ENCODE results near the gene KHSRP.
"Not testable (repeated sequence)": the region's sequence is repeated elsewhere in the genome, so short reads cannot be mapped to it uniquely, and the experiment has no call there.

Gene KHSRP

DNA sequence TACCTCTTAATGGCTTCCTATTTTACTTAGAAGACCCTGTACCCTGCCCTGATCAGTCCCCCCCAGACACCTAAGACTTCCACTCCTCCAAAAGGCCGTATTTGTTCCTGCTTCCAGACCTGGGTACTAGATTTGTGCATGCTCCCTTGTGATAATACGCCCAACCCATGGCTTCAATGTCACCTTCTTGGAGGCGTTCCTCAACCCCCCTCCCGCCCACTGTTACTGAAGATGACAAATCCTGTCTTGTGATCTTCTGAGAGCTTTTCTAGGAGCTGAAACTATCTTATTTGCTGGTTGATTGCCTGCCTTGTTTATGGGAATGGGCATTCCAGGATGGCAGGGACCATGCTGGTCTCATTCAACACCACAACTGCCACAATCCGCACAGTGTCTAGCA lies 25.6 kb upstream of the KHSRP start:
- no peak for DNase-seq

DNA sequence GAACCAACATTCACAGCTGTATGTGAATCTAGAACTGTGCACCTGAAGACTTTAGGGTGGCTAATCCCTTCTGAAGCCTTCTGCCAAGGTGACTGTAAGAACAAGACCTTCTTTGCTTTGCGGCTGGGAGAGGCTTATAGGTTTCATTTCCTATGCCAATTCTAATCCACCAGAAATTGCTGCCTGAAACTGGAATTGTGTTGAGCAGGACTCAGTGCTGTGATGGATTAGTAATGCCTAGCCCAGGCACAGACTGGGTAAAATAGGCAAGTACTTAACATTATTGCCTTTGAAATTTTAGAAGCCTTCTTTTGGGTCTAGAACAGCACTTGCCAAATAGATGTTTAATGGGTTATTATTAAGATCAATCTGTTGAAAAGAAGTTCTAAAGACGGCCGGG lies 23.4 kb upstream of the KHSRP start:
- DNase-seq: no peak

- no peak for DNase-seq
Measured at GRCh38 chr19:6446452-6446851, 21.8 kb upstream of the KHSRP start.

DNA sequence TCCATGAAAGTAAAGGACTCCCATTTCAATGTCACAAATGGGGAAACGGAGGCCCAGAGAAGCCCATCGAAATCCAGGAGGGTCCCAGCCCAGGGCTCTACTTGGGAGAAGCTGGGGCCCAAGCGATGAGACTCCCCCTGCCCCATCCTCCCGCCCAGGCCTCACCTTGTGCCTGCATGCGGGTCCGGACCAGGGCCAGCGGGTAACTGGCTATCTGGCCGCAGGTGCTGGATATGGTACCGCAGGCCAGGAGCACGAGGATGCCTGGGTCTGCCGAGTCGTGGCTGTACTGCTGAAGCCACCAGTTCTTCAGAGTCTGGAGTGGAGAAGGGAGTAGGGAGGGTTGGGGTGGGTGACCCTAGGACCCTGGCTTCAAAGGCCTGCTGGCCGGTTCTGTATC lies 19.4 kb upstream of the KHSRP start:
- no peak for DNase-seq

DNA sequence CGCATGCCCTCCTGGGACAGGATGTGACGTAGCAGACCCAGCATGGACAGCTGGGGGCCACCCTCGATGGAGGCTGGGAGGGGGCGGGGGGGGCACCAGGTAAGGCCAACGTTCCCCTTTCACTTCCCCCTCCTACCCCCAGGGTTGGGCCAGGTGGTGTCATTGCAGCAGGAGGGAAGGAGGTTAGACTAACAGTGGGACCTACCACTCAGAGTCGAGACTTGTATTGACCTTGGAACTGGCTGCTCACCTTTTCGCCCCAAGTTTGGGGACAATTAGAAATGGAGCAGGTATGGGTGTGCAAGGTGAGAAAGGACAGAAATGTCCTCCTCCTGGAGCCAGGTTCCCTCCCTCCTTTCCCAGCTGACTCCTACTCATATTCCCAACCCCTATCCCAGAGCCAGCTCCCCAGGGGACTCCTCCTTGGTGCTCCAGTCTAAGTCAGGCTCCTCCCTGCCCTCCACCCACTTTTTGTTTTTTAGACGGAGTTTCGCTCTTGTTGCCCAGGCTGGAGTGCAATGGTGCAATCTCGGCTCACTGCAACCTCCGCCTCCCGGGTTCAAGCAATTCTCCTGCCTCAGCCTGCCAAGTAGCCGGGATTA lies 17.6 kb upstream of the KHSRP start:
- no peak for DNase-seq

DNA sequence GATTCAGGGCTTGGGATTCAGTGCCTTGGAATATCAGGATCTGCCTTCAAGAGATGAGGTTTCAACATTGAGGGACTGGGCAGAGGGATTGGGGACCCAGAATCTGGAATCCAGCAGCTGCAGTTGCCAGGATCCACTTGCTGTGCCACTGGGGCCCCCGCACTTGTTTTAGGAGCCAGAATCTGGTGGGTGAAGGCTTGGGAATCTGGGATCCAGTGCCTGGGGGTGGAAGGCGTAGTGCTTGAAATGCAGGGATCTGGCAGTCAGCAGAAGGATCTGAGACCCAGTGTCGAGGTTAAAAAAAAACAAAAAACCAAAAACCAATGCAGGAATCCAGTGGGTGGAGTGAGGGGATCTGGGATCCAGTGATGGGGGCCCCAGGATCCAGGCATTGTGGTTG lies 16.3 kb upstream of the KHSRP start:
- DNase-seq: no peak

GRCh38 chr19:6439743-6440142 lies 15.1 kb upstream of the KHSRP start:
- no peak for DNase-seq

- DNase-seq: no peak
Measured at GRCh38 chr19:6433663-6434062, 9.1 kb upstream of the KHSRP start, which contains the start of gene SLC25A41. Gene SLC25A41 (minus strand): TSS chr19:6433763. CDS start chr19:6433693, 70 bp downstream.

- no peak for DNase-seq
Measured at GRCh38 chr19:6433165-6433564, 8.6 kb upstream of the KHSRP start.

- DNase-seq: no peak
Measured at GRCh38 chr19:6431891-6432290, 7.3 kb upstream of the KHSRP start.

GRCh38 chr19:6429419-6430221 lies 5.0 kb upstream of the KHSRP start:
- no peak for DNase-seq

DNA sequence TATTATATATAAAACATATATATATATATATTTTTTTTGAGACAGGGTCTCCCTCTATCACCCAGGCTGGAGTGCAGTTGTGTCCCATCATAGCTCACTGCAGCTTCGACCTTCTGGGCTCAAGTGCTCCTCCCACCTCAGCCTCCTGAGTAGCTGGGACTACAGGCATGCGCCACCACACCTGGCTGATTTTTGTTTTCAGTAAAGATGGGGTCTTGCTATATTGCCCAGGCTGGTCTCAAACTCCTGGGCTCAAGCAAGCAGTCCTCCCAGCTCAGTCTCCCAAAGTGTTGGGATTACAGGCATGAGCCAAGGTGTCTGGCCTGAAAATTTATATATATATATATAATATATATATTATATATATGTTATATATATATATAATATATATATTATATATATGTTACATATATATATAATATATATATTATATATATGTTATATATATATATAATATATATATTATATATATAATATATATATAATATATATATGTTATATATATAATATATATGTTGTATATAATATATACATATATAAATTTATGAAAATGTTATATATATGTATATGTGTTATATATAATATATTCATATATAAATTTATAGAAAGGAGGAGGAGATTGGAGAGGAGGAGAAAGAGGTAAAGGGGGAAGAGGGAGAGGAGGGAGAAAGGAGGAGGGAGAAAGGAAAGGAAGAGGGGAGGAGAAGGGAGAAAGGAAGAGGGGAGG lies 4.2 kb upstream of the KHSRP start:
- not testable (repeated sequence) for DNase-seq

- DNase-seq: no peak
Measured at GRCh38 chr19:6427131-6427530, 2.5 kb upstream of the KHSRP start.

DNA sequence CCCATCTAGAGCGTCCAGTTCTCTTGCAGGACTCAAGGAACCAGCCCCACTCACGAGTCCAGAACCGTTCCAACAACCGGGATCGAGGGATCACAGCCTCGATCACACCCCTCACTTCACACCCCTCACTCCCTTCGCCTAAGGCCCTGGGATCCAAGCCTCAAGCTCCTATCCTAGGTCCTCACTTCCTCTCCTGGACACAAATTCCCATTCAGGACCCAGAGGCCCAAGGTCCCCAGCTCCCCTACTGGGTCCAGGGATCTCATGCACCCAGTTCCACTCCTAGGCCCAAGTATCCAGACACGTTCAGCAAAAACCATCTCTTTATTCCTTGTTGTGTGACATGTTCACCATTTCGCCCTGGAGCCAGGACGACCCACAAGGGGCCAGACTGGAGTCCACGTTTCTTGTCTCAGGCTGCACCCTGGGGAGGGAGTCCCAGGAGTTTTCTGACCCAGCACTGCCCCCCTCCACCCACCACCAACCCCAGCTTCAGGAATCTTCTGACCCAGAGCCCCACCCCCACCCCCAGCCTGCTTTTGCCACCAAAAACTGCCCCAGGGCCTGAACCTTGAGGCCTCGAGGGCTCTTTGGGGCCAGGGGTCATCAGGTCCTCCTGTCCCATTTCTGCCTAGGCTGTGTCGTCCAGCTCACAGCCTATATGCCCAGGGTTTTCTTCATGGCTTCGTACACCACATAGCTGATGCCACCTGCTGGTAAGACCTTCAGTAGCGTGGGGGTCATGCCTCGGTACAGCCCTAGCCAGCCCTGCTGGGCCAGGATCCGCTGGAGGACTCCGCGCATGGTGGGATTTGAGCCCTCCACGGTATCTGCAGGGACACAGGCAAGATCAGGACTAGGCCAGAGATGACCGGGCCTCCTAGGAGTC lies 1.4 kb upstream of the KHSRP start:
- DNase-seq: peak; percentile 41

DNA sequence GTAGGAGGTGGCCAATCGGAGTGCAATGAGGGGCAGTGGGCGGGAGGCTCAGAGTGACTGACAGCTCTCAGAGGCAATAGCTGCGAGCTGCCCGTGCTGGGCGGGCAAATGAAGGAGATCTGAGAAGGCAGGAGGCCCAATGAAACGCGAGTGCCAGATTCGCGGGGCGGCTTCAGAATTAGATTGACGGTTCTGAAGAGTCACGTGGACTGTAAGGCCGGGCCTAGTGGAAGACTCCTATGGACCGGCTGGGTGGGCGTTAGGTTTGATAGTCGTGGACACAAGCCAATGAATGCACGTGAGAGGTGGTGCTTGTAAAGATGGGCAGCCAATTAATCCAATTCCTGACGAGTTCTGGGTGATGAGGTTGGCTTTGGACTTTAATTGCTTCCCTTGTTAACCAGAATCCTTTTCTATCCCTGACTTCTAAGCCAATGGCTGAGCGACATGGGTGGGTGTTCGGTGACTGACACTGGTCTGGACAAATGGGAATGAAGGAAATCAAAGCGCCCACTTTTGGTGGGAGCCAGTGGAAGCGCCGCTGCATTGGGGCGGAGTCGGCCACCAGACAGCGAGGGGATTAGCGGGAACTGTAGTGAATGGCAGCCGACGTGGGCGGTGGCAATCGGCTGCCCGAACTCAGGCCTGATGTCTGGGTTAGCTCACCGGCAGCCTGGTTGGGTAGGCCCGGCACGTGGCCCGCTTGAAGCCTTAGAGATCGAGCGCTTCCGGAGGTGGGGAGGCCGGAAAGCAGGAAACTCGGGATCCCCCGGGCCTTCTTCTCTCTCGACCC lies 524 bp upstream of the KHSRP start:
- DNase-seq: peak; percentile 100

GRCh38 chr19:6423499-6424194 lies 964 bp downstream of the KHSRP start:
- DNase-seq: peak; percentile 65

- DNase-seq: no peak
Measured at GRCh38 chr19:6421075-6422014, 3.3 kb downstream of the KHSRP start.

DNA sequence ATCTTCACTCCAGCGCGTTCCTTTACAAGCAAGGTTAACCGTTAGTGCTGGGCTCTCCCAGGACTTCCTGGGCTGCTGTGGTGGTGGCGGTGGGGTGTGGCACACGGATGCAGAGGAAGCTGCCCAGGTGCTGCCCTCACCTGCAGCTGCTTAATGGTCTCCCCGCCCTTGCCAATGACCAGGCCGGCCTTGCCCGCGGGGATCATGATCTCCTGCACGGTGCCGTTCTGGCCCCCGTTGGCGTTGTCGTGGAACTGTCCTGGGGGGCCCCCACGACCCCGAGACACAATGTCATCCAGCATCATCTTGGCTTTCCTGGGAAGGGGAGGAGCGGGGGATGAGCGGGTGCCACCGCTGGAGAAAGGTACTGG lies 6.1 kb downstream of the KHSRP start:
- DNase-seq: no peak

DNA sequence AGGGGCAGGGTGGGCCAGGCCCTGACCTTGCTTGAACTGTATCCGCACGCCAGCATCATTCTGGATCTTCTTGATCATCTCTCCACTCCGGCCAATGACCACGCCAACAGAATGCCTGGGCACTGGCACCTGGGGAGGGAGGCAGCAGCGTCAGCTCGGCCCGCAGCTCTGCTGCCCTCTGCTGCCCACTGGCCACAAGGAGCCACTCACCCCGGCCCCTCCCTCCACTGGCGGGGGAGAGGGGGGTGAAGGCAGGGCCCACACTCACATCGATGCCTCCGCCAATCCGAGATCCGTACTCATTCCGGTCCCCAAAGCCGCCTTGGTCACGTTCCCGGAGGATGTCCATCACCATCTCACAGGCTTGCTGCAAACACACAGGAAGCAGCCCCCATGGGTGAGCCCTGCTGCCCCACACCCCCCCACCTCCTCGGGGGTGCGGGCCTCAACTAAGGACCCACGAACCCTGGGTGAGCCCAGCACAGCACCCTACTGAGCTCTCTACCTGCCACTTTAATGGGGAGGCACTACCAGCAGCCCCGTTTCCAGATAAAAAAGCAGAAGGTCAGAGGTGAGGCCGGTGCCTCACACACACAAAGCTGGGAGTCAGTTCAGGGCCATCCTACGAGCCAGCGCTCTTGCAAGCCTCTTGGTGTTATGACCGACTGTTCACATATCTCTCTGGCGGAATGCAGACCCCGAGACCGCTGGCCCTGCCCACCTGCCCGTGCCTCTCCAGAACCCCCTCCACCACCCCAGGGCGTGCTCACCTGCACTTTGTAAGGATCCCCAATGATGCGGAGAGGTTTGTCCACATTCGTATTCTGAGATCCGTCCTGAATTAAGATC lies 6.7 kb downstream of the KHSRP start:
- DNase-seq: no peak
